GM12873 (cell line): Measurements from ENCODE around the gene PRXL2B.

Source experiments
- TF ChIP-seq, protein P1 (sequence below): IDR thresholded peaks from 2 replicates; pipeline ENCODE4 v1.5.1; 2012; ENCODE audit warnings: low read depth, mild to moderate bottlenecking, moderate library complexity, low read length, control low read depth; ENCODE audit not compliant: insufficient read depth; ENCODE audit errors: missing control alignments

Gene PRXL2B

GRCh38 chr1:2578758-2579118 lies 7.8 kb upstream of the PRXL2B start:
- TF ChIP-seq, protein P1, sequence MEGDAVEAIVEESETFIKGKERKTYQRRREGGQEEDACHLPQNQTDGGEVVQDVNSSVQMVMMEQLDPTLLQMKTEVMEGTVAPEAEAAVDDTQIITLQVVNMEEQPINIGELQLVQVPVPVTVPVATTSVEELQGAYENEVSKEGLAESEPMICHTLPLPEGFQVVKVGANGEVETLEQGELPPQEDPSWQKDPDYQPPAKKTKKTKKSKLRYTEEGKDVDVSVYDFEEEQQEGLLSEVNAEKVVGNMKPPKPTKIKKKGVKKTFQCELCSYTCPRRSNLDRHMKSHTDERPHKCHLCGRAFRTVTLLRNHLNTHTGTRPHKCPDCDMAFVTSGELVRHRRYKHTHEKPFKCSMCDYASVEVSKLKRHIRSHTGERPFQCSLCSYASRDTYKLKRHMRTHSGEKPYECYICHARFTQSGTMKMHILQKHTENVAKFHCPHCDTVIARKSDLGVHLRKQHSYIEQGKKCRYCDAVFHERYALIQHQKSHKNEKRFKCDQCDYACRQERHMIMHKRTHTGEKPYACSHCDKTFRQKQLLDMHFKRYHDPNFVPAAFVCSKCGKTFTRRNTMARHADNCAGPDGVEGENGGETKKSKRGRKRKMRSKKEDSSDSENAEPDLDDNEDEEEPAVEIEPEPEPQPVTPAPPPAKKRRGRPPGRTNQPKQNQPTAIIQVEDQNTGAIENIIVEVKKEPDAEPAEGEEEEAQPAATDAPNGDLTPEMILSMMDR = no peak

- TF ChIP-seq, protein P1 = no peak
Observed at GRCh38 chr1:2580691-2581090, 5.9 kb upstream of the PRXL2B start.

- TF ChIP-seq, protein P1 = no peak
Observed at GRCh38 chr1:2582391-2582790, 4.2 kb upstream of the PRXL2B start.

DNA sequence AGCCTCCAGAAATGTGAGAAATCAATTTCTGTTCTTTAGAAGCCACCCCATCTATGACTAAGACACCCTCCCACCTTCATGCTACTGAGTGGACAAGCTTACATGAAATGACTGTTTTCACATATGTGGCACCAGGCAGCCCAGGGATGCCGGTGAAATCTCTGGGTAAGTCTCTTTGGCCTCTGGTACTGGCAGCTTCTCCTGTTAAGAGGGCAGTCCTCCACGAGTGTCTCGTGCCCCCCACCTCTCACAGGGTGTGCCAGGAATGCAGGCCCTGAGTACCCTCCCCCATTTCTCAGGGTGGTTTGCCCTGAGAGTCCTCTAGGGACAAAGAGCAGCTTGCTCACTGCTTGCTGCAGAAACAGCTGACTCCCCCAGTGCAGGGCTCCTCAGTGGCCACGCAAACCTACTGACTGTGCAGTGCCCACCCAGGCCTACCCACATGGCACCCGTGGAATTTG lies 3.2 kb upstream of the PRXL2B start:
- TF ChIP-seq, protein P1 = no peak

- TF ChIP-seq, protein P1 = no peak
Observed at GRCh38 chr1:2583871-2584351, 2.7 kb upstream of the PRXL2B start.

DNA sequence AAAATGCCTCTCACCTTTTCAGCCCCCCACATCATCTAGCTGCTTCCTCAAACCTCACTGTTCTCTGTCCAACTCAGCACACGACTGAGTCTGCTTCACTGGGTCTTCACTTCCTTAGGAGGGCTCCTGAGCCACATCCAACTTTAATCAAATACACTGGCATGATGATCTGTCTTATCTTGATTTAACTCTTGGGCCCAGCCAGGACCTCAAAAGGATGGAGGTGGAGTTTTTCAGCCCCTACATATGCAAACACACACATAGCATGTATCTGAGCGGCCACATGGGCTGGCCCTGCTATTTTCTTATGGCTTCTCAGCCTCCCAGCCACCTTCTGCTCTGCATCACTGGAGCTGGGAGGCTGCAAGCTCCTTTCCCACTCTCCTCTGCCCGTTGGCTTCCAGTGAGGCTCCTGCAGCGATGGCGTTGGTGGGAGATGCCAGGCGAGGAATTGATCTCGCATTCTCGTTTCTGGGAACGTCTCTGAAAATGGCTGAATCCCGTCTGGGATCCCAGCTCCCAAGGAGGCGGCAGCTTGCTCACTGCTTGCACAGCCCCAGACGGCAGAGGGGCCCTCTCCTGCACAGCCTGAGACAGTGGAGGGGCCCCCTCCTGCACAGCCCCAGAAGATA lies 1.8 kb upstream of the PRXL2B start:
- TF ChIP-seq, protein P1 = no peak

DNA sequence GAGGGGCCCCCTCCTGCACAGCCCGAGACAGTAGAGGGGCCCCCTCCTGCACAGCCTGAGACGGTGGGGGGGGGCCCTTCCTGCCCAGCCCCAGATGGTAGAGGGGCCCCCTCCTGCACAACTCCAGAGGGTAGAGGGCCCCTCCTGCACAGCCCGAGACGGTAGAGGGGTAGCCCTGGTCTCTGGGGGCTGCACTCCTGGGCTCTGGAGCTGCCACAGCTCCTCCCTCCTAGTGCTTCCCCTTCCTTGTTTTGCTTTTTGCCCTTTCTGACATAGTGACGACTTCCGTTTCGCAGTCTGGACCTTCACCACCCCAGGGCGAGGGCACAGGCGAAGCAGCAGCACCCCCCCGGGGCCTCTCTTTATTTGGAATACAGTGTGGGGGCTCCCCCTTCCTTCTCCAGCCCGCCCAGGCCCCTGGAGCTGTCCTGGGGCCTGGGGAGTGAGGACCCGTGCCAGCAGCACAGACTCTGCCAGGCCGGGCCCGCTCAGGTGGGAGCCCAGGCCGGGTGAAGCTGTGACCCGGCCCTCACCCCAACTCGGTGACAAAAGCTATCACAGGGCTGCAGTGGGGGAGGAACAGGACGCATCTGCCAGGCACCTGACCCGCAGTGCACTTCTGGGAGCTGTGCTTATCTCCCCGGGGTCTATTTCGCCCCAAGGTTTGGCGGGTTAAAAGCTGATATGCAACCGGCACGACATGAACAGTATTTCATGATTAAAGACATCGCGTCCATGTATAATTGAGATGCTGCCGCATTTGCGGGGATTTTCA lies 1.1 kb upstream of the PRXL2B start:
- TF ChIP-seq, protein P1 = no peak
